ENCODE measurements around the gene PACS2.
A peak's percentile ranks its signal among the peaks of the same experiment; 100 is the strongest.

The PACS2 gene

DNA sequence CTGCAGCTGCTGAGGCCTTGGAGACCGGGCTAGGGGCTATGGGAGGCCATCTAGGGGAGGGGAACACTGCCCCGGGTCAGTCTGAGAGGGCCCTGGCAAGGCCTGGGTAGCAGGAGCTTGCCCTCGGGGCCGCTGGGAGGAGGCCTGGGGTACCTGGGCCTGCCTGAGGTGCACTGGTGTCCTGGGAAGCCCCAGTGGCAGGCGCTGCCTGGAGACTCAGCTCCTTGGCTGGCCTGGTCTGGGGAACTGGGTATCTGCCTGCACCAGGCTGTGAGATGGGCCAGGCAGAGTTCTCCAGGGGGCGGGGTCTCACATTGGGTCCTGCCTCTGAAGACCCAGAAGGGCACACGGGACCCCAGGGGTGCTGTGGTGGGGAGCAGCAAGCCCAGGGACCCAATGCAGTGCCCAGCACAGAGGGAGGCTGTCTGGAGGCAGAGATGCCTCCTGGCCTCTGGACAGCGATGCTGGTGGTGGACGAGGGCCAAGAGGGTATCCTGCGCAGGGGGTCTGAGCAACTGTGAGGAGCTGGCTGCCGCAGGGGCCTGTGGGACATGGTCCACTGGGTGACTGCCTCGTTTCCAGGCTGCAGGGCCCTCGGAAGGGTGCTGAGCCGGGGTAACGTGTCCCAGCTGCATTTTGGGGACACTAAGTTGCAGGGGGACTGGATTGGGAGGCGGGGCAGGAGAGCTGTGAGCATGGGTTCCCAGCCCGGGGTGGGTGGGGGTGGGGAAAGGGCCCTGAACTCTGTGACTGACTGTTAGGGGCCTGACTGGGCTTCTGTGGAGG lies 97.6 kb downstream of the PACS2 start:
- DNase-seq: no peak

GRCh38 chr14:105412771-105413543 lies 98.4 kb downstream of the PACS2 start:
- no peak for DNase-seq

DNA sequence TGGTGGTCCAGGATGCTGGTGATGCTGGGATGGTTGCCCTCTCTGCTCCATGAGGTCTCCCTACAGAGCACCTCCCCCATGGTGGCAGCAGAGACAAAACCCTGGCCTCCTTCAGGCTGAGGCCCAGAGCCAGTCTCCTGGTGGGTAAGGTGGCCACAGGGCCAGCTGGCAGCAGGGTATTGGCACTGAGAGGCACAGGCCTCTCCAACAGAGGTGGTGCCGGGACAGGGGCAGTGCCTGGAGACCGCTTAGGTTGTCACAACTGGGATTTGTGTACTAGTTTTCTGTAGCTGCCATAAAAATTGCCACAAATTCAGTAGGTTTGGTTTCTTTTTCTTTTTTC lies 99.0 kb downstream of the PACS2 start:
- DNase-seq: no peak

GRCh38 chr14:105414456-105415371 lies 100.2 kb downstream of the PACS2 start:
- peak; percentile 63 to 64 for DNase-seq

DNA sequence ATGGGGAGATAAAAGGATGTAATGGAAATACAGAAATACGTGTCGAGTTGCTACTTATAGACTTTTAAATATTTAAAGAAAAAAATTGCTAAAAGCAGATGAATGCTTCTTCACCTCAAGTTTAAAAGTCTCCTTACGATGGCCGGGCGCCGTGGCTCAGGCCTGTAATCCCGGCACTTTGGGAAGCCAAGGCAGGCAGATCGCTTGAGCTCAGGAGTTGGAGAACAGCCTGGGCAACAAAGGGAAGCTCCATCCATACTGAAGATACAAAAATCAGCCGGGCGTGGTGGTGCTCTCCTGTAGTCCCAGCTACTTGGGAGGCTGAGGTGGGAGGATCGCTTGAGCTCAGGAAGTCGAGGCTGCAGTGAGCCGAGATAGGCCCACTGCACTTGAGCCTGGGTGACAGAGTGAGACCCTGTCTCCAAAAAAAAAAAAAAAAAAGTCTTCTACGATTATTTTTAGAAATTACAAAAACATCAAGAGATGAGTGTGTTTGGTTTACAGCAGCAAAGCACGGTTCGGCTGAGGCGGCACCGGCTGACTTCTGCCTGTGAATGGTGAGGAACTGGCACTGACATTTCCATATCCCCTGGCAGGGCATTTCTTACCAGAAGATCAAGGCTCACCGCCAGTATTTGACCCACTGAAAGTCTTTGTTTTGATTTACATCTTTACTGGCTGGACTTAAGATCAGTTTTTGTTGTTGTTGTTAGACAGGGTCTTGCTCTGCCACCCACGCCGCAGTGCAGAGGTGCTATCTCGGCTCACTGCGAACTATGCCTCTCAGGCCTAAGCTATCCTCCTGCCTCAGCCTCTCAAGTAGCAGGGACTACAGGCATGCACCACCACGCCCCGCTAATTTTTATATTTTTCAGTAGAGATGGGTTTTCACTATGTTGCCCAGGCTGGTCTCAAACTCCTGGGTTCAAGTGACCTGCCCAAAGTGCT lies 101.2 kb downstream of the PACS2 start:
- no peak for DNase-seq

DNA sequence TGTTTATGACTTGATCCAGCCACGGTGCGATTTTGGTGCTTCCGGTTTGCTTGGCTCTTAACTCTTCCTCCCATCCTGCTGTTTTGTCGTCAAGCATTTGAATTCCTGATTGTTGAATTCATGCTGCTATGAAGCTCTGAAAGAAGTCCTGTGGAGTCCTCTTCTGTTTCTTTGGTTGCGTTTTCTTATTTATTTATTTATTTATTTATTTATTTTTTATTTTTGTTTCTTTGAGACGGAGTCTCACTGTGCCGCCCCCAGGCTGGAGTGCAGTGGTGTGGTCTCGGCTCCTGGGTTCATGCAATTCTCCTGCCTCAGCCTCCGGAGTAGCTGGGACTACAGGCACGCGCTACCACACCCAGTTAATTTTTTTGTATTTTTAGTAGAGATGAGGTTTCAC lies 102.1 kb downstream of the PACS2 start:
- no peak for DNase-seq

DNA sequence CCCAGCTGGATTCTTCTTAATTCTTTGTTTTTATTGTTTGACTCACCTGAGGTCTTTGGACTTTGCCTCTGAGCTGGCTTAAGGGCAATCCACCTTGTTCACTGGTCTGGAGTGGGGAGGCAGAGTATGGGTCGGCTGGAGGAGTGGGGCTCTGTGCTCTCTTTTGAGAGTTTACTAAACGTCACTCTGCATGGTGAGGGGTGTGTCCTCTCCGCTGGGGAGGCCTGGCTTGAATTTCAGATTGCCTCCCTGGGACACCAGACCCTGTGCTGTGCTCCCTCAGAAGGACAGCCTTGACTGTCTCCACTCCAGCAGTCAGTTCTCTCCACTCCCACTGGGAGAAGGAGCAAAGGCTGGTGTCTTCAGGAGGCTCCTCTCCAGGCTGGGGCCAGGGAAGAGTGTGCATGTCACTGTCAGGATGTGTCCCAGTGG lies 103.2 kb downstream of the PACS2 start:
- no peak for DNase-seq

- DNase-seq: no peak
Observed at GRCh38 chr14:105418269-105419194, 104.0 kb downstream of the PACS2 start.

- DNase-seq: peak; percentile 44 to 53
Observed at GRCh38 chr14:105419195-105420091, 104.9 kb downstream of the PACS2 start, which contains the start of gene MTA1. TSS of gene MTA1 (plus strand) at chr14:105419827. CDS start at chr14:105420036, 209 bp downstream.

GRCh38 chr14:105420101-105420973 lies 105.8 kb downstream of the PACS2 start:
- DNase-seq: no peak

DNA sequence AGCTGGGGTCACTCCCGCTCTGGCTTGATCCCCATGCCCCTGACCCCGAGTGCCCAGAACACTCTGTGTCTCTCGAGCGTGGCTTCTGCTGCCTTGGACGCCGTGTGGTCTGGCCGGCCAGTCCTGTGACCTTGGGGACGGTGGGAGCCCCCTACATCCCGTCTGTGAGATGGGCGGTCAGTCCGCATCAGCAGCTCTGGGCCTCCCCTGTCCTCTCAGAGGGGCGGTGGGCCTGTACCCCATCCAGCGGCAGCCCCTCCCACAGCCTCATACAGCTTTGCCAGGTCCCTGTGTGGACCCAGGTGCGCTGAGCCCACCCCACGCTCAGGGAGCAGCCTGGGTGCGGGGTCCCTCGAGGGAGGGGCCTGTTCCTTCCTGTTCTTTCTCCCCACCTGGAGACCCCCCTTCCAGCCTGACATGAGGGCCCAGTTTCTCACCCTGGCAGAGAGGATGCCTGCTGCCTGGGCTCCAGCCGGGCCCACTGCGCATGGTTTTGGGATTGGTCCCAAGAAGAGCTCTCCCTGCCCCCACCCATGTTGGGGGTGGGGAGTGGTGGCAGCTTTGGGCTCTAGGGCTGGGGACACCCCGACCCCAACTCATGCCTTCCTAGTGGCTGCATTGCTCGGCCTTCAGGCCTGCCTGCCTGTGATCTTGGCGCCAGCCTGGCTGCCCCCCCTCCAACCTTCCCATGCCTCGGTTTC lies 106.6 kb downstream of the PACS2 start:
- DNase-seq: no peak

DNA sequence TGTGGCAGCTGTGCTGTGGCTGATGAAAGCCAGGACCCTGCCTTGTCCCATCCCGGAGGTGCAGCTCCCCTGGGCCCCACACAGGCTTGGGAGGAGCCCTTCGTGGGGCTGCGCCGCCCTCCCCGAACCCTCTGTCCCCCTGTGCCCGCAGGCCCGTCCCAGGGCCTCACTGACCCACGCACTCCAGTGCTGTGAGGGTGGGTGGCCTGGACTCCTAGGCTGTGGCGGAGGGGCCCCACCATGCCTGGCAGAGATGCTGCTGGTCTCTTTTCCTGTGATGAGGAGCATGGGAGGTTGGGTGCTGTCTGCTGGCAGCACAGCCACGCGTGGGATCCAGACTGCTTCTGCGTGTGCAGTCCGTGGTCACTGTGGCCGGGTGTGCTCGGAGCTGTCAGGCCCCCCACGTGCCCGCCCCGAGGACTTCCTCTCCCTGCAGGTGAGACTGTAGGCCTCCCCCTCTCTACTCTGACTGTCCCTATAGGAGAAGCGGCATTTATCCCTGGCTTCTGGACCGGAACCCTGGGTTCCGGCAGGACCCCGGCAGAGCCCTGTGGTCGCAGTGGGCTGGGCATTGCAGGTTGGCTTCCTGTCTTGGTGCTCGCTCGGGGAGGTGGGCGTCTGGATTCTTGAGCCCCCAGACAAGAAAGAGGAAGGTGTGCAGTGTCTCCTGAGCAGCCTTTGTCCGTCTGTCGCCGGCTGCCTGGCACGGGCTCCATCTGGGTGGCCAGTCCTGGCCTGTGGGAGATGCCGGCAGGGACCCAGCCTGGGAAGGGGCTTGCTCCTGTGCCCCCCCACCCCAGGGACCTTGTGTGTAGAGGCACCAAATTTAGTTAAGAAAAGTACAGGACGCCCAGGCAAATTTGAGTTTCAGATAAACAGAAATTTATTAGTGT lies 107.4 kb downstream of the PACS2 start:
- DNase-seq: no peak

- DNase-seq: no peak
Observed at GRCh38 chr14:105422695-105423487, 108.3 kb downstream of the PACS2 start.

GRCh38 chr14:105423488-105424195 lies 109.1 kb downstream of the PACS2 start:
- no peak for DNase-seq

GRCh38 chr14:105424861-105425260 lies 110.3 kb downstream of the PACS2 start:
- no peak for DNase-seq

All from CD4-positive, alpha-beta T cell treated with Interleukin-1 beta for 1 hour (primary cell).